Chondrocyte (in vitro differentiated cells): ENCODE results near the gene FAM25G. TPM values are rescaled to one million over a fixed set of nuclear protein-coding genes. Genes with fewer than 3 reads are reported as not detected.

Experiments
- DNase-seq: peaks from one replicate; pipeline ENCODE4 v3.0.0; 2021; ENCODE audit warnings: mixed read lengths, low spot score
- H3K27ac Mint-ChIP-seq: one replicate; pipeline ENCODE4 v1.8.0; 2021; ENCODE audit warnings: mild to moderate bottlenecking, moderate library complexity, mixed read lengths; ENCODE audit not compliant: unreplicated experiment
- H3K27me3 Mint-ChIP-seq: 2 replicates; pipeline ENCODE4 v1.8.0; 2021; ENCODE audit warnings: low read depth, mixed read lengths
- H3K36me3 Mint-ChIP-seq: 2 replicates; pipeline ENCODE4 v1.8.0; 2021; ENCODE audit warnings: low read depth, mixed read lengths
- H3K4me1 Mint-ChIP-seq: 2 replicates; pipeline ENCODE4 v1.8.0; 2021; ENCODE audit warnings: low read depth, mild to moderate bottlenecking, mixed read lengths
- H3K4me3 Mint-ChIP-seq: one replicate; pipeline ENCODE4 v1.8.0; 2021; ENCODE audit warnings: mild to moderate bottlenecking, moderate library complexity, mixed read lengths; ENCODE audit not compliant: unreplicated experiment
- H3K9me3 Mint-ChIP-seq: 2 replicates; pipeline ENCODE4 v1.8.0; 2021; ENCODE audit warnings: low read depth, mixed read lengths
- total RNA-seq: library from RNA; stranded (reverse); gene quantifications from 3 replicates; pipeline ENCODE4 v1.2.1, GENCODE V29; 2021
- TF ChIP-seq, protein P1 (sequence below): fragments of 200-600 bp; sonication (generic); IDR thresholded peaks from 2 replicates; pipeline ENCODE4 v1.5.0; 2021; ENCODE audit warnings: antibody characterized with exemption, mild to moderate bottlenecking, moderate library complexity

FAM25G gene
- total RNA-seq, 1 donor from 2014 or later, result not detected

DNA sequence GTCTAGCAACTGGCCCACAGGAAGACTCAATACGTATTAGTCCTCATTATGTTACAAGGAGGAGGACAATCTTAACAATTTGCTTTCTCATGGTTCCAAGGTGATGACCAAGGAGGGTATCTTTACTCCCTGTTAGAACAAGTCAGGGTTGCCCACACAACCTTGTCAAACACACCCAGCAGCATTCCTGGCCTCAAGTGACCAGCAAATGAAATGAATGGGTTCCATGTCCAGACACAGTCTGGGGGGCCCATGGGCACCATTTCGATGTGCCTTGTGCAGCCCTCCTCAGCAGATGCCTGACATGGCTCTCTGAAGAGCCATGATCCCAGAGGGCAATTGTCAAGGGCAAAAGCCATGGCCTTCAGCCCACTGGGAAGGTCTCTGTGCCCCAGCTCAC lies 48.4 kb downstream of the FAM25G start:
- H3K36me3 Mint-ChIP-seq, result peaks cover 5% of the 10 kb centered on the region
- no peak overlapping the region for H3K4me3 Mint-ChIP-seq
- peaks cover 12% of the 10 kb centered on the region for H3K9me3 Mint-ChIP-seq
- TF ChIP-seq, protein P1, sequence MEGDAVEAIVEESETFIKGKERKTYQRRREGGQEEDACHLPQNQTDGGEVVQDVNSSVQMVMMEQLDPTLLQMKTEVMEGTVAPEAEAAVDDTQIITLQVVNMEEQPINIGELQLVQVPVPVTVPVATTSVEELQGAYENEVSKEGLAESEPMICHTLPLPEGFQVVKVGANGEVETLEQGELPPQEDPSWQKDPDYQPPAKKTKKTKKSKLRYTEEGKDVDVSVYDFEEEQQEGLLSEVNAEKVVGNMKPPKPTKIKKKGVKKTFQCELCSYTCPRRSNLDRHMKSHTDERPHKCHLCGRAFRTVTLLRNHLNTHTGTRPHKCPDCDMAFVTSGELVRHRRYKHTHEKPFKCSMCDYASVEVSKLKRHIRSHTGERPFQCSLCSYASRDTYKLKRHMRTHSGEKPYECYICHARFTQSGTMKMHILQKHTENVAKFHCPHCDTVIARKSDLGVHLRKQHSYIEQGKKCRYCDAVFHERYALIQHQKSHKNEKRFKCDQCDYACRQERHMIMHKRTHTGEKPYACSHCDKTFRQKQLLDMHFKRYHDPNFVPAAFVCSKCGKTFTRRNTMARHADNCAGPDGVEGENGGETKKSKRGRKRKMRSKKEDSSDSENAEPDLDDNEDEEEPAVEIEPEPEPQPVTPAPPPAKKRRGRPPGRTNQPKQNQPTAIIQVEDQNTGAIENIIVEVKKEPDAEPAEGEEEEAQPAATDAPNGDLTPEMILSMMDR, result no peak
- no peaks in the 10 kb centered on the region for H3K4me1 Mint-ChIP-seq
- no peak overlapping the region for H3K27ac Mint-ChIP-seq
- peaks cover 14% of the 10 kb centered on the region for H3K27me3 Mint-ChIP-seq
- no peak for DNase-seq

DNA sequence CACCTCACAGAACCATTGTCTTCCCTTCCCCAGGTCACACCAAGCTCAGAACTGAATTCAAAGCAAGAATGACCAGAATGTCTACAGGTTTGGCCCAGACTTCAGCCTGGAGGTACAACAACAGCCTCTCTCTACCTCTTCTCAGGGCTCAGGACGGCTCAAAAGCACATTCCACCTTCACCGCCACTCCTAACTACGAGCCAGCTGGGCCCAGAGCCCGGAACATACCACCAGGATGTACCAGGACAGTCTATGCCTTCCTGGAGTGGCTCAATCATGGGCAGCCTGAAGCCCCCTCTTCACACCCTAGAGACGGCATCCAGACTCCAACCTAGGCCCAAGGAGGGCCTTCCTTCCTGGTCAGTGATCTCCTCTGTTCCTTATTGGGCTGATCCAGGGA lies 49.1 kb downstream of the FAM25G start:
- Mint-ChIP-seq H3K9me3 (peaks cover 12% of the 10 kb centered on the region), H3K4me3 (no peak overlapping the region), H3K36me3 (peaks cover 5% of the 10 kb centered on the region), H3K27me3 (peaks cover 14% of the 10 kb centered on the region), H3K4me1 (no peaks in the 10 kb centered on the region), H3K27ac (no peak overlapping the region)
- peak; percentile 50 for DNase-seq
- TF ChIP-seq, protein P1, result no peak

DNA sequence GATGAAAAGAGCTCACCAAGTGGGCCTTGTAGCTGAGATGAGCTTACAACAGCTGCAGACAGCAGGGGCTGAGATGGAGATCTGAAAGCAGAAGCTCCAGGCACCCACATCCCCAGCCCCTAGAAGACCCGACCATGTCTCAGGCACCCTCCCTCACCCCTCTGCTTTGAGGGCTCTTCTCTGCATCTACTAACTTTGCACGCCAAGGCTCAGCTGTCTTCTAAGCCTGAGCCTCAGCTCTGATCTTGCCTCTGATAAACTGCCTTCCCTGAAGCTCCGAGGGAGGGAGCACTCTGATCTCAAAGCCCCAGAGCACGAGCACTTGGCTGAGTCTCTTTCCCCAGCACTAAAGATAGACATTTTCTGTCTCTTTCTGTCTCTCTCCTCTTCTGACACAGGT lies 49.6 kb downstream of the FAM25G start:
- Mint-ChIP-seq H3K4me1 (no peaks in the 10 kb centered on the region), H3K9me3 (peaks cover 13% of the 10 kb centered on the region), H3K36me3 (peaks cover 6% of the 10 kb centered on the region), H3K27ac (no peak overlapping the region), H3K4me3 (no peak overlapping the region), H3K27me3 (peaks cover 15% of the 10 kb centered on the region)
- TF ChIP-seq, protein P1, result no peak
- DNase-seq, result no peak

DNA sequence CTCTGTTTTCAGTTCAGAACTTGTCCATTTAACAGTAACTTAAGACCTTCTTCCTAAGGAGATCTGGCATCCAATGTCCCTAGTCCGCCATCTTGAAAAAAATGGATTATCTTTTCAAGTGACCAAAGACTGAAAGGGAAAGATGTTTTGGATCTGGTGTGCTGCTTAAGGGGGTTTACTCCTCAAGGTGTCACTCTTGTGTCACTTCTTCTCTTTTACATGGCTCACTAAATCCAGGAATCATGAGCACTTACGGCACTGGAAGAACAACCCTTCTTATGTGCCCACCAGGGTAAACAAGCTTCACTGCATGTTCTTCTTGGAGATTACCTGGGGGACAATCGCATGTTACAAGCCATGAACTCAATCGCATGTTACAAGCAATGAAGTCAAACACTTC lies 51.3 kb downstream of the FAM25G start:
- Mint-ChIP-seq H3K4me1 (no peaks in the 10 kb centered on the region), H3K27me3 (peaks cover 22% of the 10 kb centered on the region), H3K9me3 (peaks cover 8% of the 10 kb centered on the region), H3K36me3 (peaks cover 5% of the 10 kb centered on the region), H3K27ac (no peak overlapping the region), H3K4me3 (no peak overlapping the region)
- TF ChIP-seq, protein P1, result no peak
- no peak for DNase-seq

DNA sequence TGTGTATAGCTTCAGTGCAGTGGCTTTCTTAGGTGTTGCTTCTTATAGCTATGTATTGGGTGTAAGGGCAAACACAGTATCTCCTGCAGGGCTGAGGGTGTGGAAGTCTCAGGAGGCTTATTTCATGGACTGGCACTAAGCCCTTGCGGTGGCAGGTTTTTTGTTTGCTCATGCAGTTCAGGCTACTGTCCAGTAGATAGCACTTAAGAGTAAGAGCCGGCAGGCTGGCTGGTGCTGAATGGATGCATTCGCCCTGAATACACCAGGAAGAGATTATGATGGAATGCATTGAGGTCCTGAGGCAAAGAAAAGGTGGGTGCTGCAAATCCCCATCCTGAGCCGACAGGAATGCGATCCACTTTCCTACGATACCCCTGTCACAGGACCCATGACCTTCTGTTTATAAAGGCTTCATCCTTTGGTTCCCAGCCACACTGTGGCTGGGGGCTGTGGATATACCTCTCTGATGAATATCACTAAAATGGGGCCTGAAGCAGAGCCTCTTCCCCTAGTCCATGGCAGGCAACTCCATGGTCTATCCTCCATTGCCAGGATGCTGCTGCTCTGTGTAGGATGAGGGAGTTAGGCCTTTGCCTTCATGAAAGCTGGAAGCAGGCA lies 52.5 kb downstream of the FAM25G start:
- peak; percentile 59 for DNase-seq
- peaks cover 8% of the 10 kb centered on the region for H3K36me3 Mint-ChIP-seq
- H3K9me3 Mint-ChIP-seq, result peaks cover 15% of the 10 kb centered on the region
- H3K4me3 Mint-ChIP-seq, result no peak overlapping the region
- no peak overlapping the region for H3K27ac Mint-ChIP-seq
- H3K4me1 Mint-ChIP-seq, result no peaks in the 10 kb centered on the region
- TF ChIP-seq, protein P1, result peak; percentile 76
- peaks cover 24% of the 10 kb centered on the region for H3K27me3 Mint-ChIP-seq

Other genes starting within 250 kb of the FAM25G start
- gene GDF10, start 191.5 kb downstream of the FAM25G start, total RNA-seq, result 0.31 to 3.2 TPM (median 0.67 TPM) in 3 replicates
- gene GDF2, start 169.2 kb downstream of the FAM25G start, total RNA-seq, result not detected in 3 replicates
- not detected in 3 replicates for gene RBP3, start 143.3 kb downstream of the FAM25G start, total RNA-seq
- gene ZNF488, start 107.4 kb downstream of the FAM25G start, total RNA-seq, result 0.10 to 1.1 TPM (median 0.17 TPM) in 3 replicates
- gene ANXA8, start 7.6 kb downstream of the FAM25G start, total RNA-seq, result 0.27 to 0.77 TPM in 2 of 3 replicates, not detected in the other
- 4.8 to 9.3 TPM (median 5.4 TPM) in 3 replicates for gene AGAP9, start 31.9 kb upstream of the FAM25G start, total RNA-seq